Mononuclear cell (primary cell): Measurements from ENCODE around the gene TCF7L2. TPM values are rescaled to one million over a fixed set of nuclear protein-coding genes. Genes with fewer than 3 reads are reported as not detected.
"Not testable (repeated sequence)": the region's sequence is repeated elsewhere in the genome, so short reads cannot be mapped to it uniquely, and the experiment has no call there.

Experiments
- H3K27me3 ChIP-seq: 2 replicates; pipeline ENCODE4 v1.6.0; 2011; ENCODE audit warnings: low read length, control low read depth; ENCODE audit not compliant: insufficient read depth
- H3K4me1 ChIP-seq: 2 replicates; pipeline ENCODE4 v1.5.1; 2011; ENCODE audit warnings: mild to moderate bottlenecking, low read length, control low read depth; ENCODE audit not compliant: insufficient read depth
- H3K4me3 ChIP-seq: 2 replicates; pipeline ENCODE4 v1.5.1; 2011; ENCODE audit warnings: mild to moderate bottlenecking, low read length, moderate library complexity
- H3K9me3 ChIP-seq: 2 replicates; pipeline ENCODE4 v1.5.1; 2011; ENCODE audit warnings: low read depth, mild to moderate bottlenecking, control low read depth, low read length
- total RNA-seq: library from RNA; depleted of rRNA; stranded (reverse); fragments of >200 nt; gene quantifications from one replicate; pipeline ENCODE4 v1.2.3, GENCODE V29; 2012

The TCF7L2 gene
- total RNA-seq, 1 donor: 8.1 TPM

DNA sequence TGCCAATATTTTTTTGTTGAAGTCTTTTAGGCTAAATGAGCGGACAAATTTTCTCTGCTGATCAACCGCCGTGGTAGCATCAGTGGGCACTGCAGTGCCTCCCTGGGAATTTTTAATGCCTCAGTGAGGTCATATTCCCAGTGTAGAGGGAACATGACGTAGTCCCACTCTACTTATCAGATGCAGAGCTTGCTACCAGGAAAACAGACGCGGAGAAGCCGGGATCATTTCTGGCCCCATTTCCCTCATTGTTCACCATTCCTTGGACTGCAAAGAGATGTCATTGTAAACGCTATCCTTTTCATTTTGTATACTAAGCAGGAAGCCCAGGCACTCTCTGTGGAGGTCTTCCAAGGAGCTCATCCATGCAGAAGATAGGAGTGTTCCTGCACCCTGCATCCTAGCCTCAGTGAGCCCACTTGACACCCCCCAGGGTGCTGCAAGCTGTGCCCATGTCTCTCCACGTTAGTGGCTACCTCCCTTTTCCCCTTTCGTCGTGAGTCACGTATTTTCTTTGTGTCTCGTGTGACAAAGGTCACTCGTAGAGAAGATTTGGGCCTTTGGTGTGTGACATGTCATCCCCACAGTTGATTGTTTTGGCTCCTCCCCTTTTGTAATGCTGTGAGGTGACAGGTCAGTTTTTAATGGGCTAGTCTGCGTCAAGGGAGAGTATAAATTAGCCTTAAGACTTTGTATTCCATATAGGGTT is 145.5 kb downstream of the TCF7L2 start:
- Histone ChIP-seq H3K4me3 (no peak overlapping the region), H3K9me3 (no peaks in the 10 kb centered on the region), H3K4me1 (peaks cover 44% of the 10 kb centered on the region), H3K27me3 (peaks cover 5% of the 10 kb centered on the region)

DNA sequence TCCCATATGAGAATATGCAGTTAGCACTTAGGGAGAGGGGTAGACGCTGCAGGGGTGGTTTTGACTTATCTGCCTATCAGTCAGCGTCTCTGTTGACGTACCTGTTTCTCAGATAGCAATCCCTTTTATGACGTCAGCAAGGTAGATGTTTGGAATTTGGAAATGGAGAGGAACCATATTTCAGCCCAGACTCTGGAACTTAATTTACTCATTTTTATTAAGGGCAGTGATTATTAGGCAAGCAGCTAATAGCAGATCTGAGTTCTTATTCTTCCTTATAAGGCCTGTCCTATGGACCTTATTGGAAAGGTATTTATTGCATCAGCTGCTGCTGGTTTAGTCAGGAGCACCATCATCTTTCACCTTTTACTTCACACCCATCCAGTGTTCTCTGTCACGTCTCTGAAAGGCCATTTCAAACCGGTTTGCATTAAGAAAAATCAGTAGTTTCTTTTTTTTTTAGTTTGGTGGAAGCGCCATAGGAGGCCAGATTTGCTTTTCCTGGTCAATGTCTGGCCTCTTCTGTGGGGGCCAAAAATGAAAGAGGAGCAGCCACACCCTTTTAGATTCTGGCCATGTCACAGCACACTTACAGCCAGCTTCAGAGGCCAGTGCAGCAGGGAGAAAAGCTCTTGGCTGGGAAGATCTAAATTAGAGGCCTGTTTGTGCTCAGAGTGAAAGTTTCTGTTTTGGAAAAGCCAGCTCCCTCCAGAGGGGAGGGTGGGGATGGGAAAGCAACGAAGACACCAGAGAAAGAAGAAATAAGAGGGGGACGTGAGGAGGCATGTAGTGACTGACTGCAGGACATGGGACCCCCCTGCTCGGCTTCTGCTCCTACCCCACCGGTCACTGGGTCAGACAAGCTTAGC is 146.3 kb downstream of the TCF7L2 start:
- no peaks in the 10 kb centered on the region for H3K9me3 ChIP-seq

GRCh38 chr10:113097036-113097435 is 147.0 kb downstream of the TCF7L2 start:
- peaks cover 2% of the 10 kb centered on the region for H3K27me3 ChIP-seq
- H3K4me1 ChIP-seq: peaks cover 44% of the 10 kb centered on the region
- H3K9me3 ChIP-seq: no peaks in the 10 kb centered on the region
- no peak overlapping the region for H3K4me3 ChIP-seq

More for the DNA sequence above, 146.3 kb downstream of the TCF7L2 start:
- H3K27me3 ChIP-seq: peaks cover 5% of the 10 kb centered on the region
- no peak overlapping the region for H3K4me3 ChIP-seq
- peaks cover 44% of the 10 kb centered on the region for H3K4me1 ChIP-seq

- no peaks in the 10 kb centered on the region for H3K9me3 ChIP-seq
- H3K27me3 ChIP-seq: peaks cover 2% of the 10 kb centered on the region
- no peak overlapping the region for H3K4me3 ChIP-seq
- peaks cover 32% of the 10 kb centered on the region for H3K4me1 ChIP-seq
Measured at GRCh38 chr10:113099431-113100183, 149.6 kb downstream of the TCF7L2 start.

- Histone ChIP-seq H3K4me1 (peaks cover 25% of the 10 kb centered on the region), H3K9me3 (no peaks in the 10 kb centered on the region), H3K4me3 (no peak overlapping the region), H3K27me3 (peaks cover 2% of the 10 kb centered on the region)
Measured at GRCh38 chr10:113100281-113100680, 150.2 kb downstream of the TCF7L2 start.

DNA sequence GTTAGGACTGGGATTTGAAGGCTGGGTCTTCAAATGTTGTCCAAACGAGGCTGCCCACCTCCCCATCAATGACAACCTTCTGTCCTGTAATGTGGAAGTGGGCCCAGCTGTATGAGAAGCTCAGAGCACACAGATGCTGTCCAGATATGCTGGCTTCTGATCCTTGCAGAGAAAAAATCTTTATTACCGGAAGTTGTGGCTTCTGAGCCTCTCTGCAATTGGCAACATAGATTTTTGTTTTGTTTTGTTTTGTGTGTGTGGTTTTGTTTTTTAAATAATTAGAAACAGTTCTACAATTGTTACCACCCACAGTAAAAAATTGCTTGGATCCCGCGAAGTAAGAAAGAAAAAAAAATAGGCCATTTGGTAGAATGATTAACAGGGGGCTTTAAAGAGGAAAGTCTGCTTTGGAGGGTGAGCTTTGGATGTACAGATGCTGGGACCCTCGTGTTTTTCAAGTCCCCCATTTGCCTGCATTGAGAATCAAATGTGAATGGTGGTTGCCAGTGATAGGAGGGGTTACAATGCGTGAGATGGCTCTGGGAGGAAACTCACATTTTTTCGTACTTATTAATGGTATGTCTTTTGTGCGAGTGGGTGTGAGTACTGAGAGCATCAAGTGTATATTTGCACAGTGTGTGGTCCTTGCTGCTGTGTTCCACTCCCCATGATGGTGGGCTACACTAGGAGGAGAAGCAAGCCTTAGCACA is 153.2 kb downstream of the TCF7L2 start:
- H3K4me1 ChIP-seq: peaks cover 16% of the 10 kb centered on the region

GRCh38 chr10:113104047-113104446 is 154.0 kb downstream of the TCF7L2 start:
- H3K4me1 ChIP-seq: peaks cover 12% of the 10 kb centered on the region
- H3K4me3 ChIP-seq: no peak overlapping the region
- H3K9me3 ChIP-seq: no peaks in the 10 kb centered on the region
- no peaks in the 10 kb centered on the region for H3K27me3 ChIP-seq

More for the DNA sequence above, 153.2 kb downstream of the TCF7L2 start:
- Histone ChIP-seq H3K4me3 (no peak overlapping the region), H3K9me3 (no peaks in the 10 kb centered on the region), H3K27me3 (no peaks in the 10 kb centered on the region)

DNA sequence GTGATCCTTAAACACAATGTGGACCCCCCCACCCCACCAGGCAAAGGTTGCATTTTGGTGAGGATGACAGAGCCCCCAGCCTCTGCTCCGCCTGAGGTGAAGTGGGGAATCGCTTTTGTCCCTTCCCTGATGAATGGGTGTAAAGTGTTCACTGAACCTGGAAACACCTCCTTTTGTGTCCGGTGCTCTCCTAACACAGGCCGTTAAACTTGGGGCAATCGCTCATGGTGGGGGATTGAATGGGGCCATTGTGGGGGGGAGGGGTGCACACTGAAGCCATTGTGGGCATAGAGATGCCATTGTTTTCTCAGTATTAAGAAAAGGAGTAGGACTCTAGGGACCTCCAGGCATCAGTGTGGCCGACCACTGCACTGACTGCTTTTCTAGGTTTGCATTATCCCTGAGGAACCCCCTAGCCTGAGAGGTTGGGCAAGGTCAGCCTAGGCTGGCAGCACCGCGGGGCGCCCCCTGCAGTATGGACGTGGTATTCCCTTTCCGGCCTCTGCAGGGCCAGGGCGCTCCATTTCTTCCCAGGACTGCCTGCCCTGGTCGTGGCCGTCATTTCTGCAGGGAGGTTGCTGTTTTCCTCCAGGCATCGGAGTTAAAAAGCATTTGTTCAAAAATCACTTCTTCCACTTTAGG is 158.3 kb downstream of the TCF7L2 start:
- H3K9me3 ChIP-seq: no peaks in the 10 kb centered on the region
- no peaks in the 10 kb centered on the region for H3K4me1 ChIP-seq

DNA sequence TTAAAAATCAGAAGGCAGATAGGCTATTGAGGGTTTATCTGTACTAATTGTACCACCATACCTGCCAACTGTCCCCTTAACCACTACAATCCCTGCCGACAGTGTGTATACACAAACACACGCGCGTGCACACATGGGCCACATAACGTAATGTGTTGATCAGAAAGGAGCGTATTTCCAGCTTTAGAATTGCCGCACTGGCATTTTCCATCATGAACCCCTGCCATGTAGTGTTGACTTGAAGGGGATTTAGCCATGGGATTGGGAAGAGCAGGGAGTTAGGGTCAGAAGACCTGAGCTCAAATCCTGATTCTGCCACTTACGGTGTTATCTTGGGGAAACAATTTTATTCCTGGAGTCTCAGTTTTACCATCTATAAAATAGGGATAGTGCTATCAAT is 158.9 kb downstream of the TCF7L2 start:
- no peaks in the 10 kb centered on the region for H3K27me3 ChIP-seq
- no peaks in the 10 kb centered on the region for H3K9me3 ChIP-seq
- no peaks in the 10 kb centered on the region for H3K4me1 ChIP-seq
- H3K4me3 ChIP-seq: no peak overlapping the region

More for the DNA sequence above, 158.3 kb downstream of the TCF7L2 start:
- H3K27me3 ChIP-seq: no peaks in the 10 kb centered on the region
- H3K4me3 ChIP-seq: no peak overlapping the region

DNA sequence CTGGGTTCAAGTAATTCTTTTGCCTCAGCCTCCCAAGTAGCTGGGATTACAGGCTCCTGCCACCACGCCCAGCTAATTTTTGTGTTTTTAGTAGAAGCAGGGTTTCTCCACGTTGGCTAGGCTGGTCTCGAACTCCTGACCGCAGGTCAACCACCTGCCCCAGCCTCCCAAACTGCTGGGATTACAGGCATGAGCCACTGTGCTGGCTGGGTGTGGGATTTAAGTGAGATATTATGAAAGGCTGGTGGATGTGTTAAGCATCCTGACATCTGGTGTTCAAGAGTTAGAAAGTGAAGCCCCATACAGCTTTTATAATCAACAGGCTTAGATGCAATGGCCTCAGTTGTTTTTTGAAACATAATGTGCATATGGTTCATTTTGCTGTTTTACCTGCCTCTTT is 159.4 kb downstream of the TCF7L2 start:
- H3K27me3 ChIP-seq, H3K9me3 ChIP-seq, H3K4me3 ChIP-seq, H3K4me1 ChIP-seq: not testable (repeated sequence)

- Histone ChIP-seq H3K27me3 (no peaks in the 10 kb centered on the region), H3K4me1 (no peaks in the 10 kb centered on the region), H3K4me3 (no peak overlapping the region), H3K9me3 (no peaks in the 10 kb centered on the region)
Measured at GRCh38 chr10:113111260-113111659, 161.2 kb downstream of the TCF7L2 start.

DNA sequence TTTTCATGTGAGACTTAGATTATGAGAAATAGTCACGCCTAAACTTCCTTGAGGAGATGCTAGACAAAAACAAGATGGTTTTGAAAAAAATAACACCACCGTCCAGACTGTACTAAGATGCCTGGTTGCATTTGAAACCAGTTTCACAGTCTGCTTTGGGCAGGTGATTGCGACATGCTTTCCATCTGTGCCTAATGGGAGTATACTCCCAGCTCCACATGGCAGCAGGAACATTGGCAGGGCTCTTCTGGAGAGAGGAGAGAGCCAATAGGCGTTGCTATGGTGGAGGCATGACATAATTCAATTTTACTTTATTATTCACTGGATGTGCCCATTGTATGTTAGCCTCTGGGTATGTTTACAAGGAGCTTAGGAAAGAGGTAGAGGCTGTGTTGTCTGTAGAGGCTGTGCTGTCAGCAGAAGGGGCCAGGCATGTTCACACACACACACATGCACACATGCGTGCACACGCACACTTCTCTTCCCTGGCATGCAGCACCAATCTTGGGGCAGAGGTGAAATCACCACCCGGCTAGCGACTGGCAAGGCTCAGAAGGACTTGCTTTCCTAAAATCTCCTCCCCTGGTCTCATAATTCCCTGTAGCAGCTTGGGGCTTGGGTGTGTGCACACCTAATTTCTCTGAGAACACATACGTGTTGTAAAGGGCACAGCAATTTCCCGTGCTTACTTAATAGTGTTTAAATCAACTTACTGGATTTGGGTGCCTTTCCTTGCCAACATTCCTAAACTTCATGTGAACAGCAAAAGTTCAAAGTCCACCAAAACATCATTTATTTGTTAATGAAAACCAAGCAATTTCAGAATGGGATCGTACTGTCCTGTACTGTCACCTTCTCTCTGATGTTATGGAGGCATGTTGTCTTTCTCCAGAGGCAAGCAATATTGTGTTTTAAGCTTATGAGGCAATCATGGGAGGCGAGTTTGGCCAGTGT is 162.1 kb downstream of the TCF7L2 start:
- H3K27me3 ChIP-seq: no peaks in the 10 kb centered on the region
- no peaks in the 10 kb centered on the region for H3K9me3 ChIP-seq
- H3K4me1 ChIP-seq: no peaks in the 10 kb centered on the region
- H3K4me3 ChIP-seq: no peak overlapping the region

- Histone ChIP-seq H3K4me1 (no peaks in the 10 kb centered on the region), H3K27me3 (no peaks in the 10 kb centered on the region), H3K4me3 (no peak overlapping the region), H3K9me3 (no peaks in the 10 kb centered on the region)
Measured at GRCh38 chr10:113113241-113113640, 163.2 kb downstream of the TCF7L2 start.
